Left ventricle myocardium inferior (tissue), 1 donor: ENCODE data around the gene POLR2F. TPM values are rescaled to one million over a fixed set of nuclear protein-coding genes. Genes with fewer than 3 reads are reported as not detected.
"Not testable (repeated sequence)": the region's sequence is repeated elsewhere in the genome, so short reads cannot be mapped to it uniquely, and the experiment has no call there.

Source experiments
- DNase-seq: peaks from one replicate; pipeline ENCODE4 v3.0.0-alpha.2; 2020
- H3K27ac ChIP-seq: fragments of 200-600 bp; replicated peaks from 2 replicates; pipeline ENCODE4 v1.8.0; 2021
- H3K27me3 ChIP-seq: fragments of 200-600 bp; 2 replicates; pipeline ENCODE4 v1.8.0; 2021; ENCODE audit warnings: low read depth
- H3K36me3 ChIP-seq: fragments of 200-600 bp; 2 replicates; pipeline ENCODE4 v1.8.0; 2021
- H3K4me1 ChIP-seq: fragments of 200-600 bp; 2 replicates; pipeline ENCODE4 v1.8.0; 2021
- H3K4me3 ChIP-seq: fragments of 200-600 bp; 2 replicates; pipeline ENCODE4 v1.8.0; 2021; ENCODE audit warnings: mild to moderate bottlenecking, moderate library complexity
- H3K9me3 ChIP-seq: fragments of 200-600 bp; replicated peaks from 2 replicates; pipeline ENCODE4 v1.8.0; 2021
- CTCF ChIP-seq: fragments of 200-600 bp; IDR thresholded peaks from 2 replicates; pipeline ENCODE4 v1.8.0; 2021; ENCODE audit warnings: antibody characterized with exemption, mild to moderate bottlenecking, borderline replicate concordance
- intact Hi-C: fragments of 100-400 bp; cut with micrococcal nuclease; formaldehyde crosslinking; loops from one replicate; pipeline ENCODE4 v1.11.0; 2022
- total RNA-seq: library from RNA; stranded (reverse); fragmentation: NEBNext Ultra II Directional; extraction: Animal tissue kit (Norgen Biotek cat#: 25700); gene quantifications from one replicate; pipeline ENCODE4 v1.2.1, GENCODE V29; 2021
- donor health status: DM: no; HTN: yes; CAD: no; lungs with severe emphysema.

POLR2F gene
- total RNA-seq, 1 donor from 2014 or later = 79.3 TPM

- no peak for DNase-seq
- Histone ChIP-seq H3K9me3 (no peaks in the 10 kb centered on the region), H3K4me3 (no peak overlapping the region), H3K27me3 (no peaks in the 10 kb centered on the region), H3K4me1 (no peaks in the 10 kb centered on the region), H3K36me3 (peaks cover 3% of the 10 kb centered on the region), H3K27ac (no peak overlapping the region)
- intact Hi-C loops = no loop called here
- TF ChIP-seq CTCF = no peak
Measured at GRCh38 chr22:37975153-37975552, 21.7 kb downstream of the POLR2F start.

DNA sequence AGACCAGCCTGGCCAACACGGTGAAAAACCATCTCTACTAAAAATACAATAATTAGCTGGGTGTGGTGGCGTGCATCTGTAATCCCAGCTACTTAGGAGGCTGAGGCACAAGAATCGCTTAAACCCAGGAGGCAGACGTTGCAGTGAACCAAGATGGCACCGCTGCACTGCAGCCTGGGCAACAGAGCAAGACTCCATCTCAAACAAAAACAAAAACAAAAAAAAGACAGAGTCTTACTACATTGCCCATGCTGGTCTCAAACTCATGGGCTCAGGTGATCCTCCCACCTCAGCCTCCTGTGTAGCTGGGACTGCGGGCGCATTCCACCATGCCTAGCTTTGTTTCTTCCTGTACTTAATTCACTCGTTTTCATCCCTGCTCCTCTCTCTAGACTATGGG is 22.5 kb downstream of the POLR2F start:
- intact Hi-C loops, H3K4me1 ChIP-seq, DNase-seq, H3K27ac ChIP-seq, H3K27me3 ChIP-seq, H3K4me3 ChIP-seq, H3K9me3 ChIP-seq, H3K36me3 ChIP-seq: not testable (repeated sequence)

DNA sequence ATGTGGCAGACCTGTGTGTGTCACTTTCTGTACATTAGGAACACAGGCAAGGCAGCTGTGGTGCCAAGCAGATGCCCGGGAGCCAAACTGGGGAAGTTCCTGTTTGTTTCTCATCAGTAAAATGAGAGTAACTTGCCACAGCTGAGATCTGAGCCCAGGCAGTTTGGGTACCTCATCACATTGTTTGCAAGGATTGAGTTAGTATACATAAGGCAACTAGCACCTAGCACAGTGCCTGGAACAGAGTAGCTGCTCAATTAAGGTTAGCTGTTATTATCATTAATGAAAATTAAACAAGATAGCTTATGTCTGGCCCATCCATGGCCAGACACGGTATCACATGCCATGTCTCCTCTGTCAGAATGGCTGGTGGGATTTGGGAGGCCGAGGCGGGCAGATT is 23.0 kb downstream of the POLR2F start:
- Histone ChIP-seq H3K36me3 (peaks cover 3% of the 10 kb centered on the region), H3K27me3 (no peaks in the 10 kb centered on the region), H3K4me3 (no peak overlapping the region), H3K4me1 (peaks cover 9% of the 10 kb centered on the region), H3K27ac (no peak overlapping the region), H3K9me3 (no peaks in the 10 kb centered on the region)
- no peak for TF ChIP-seq CTCF
- intact Hi-C loops = no loop called here
- DNase-seq = no peak

GRCh38 chr22:37979782-37980181 is 26.3 kb downstream of the POLR2F start:
- peaks cover 3% of the 10 kb centered on the region for H3K36me3 ChIP-seq
- no peaks in the 10 kb centered on the region for H3K27me3 ChIP-seq
- intact Hi-C loops = no loop called here
- H3K4me3 ChIP-seq = peak overlapping the region; percentile 40
- peaks cover 13% of the 10 kb centered on the region for H3K4me1 ChIP-seq
- no peak overlapping the region for H3K27ac ChIP-seq
- DNase-seq = no peak
- H3K9me3 ChIP-seq = no peaks in the 10 kb centered on the region
- no peak for TF ChIP-seq CTCF

DNA sequence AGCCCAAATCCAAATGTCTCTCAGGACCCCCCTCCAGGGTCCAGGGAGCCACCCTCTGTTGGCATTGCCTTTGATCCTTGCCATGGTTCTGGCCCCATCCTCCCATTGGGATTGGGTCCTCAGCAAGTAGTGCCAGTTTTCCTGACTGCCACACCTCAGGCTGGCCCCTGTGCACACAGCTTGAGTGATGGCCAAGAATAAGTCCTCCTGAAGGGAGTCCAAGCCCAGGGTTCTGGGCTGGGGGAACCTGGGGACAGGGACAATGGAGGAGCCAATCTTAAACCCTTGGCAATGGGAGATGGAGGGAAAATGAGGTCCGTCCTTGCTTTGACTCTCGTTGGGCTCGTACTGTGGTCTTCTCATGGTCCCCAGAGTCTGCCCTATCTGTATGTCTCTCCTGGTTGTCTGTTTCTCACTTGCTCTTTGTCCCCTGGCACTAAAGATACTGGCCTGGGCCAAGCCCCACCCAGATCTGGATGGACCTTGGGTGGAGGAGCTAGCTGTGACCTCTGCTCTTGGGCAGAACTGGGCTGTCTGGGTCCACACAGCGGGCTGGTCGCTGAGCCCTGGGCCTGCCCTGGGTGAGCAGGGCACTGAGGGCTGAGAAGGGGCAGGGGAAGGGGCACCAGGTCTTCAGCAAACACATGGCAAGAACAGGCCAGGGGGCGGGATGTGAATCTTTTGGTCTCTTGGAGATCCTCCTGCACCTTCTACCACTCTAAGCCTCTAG is 27.9 kb downstream of the POLR2F start:
- Histone ChIP-seq H3K9me3 (no peaks in the 10 kb centered on the region), H3K27me3 (no peaks in the 10 kb centered on the region), H3K4me1 (peaks cover 13% of the 10 kb centered on the region), H3K27ac (peak overlapping the region; percentile 12), H3K36me3 (peaks cover 4% of the 10 kb centered on the region), H3K4me3 (peak overlapping the region; percentile 40)
- DNase-seq = no peak
- no peak for TF ChIP-seq CTCF
- intact Hi-C loops = no loop called here

DNA sequence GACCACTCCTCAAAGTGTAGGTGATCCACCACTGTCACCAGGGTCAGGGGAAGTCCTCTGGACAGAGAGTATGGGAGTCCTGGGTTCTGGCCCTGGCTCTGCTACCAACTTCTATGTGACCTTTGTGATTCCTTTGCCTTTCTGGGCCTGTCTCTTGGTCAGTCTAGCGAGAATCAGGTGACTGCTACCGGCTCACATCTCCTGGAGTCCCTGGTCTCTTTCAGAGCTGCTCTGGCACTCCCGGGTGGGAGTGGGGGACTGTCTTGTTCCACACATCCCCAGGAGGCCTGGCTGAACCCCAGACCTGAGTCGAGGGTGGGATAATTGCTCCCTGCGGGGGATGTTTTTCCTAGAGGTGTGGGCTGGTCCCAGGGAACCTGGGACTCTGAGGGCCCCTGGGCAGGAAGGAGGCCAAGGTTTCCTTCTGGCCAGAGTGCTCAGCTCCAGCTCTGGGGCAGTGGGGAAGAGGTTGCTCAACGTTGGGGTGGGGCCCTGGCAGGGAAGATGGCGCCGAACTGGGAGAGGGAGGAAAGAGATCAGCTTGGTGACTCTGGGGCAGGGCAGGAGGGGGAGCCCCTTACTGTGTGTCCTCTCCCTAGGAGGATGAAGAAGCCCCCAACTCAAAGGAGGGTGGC is 28.8 kb downstream of the POLR2F start:
- TF ChIP-seq CTCF = no peak
- H3K27me3 ChIP-seq = no peaks in the 10 kb centered on the region
- H3K4me1 ChIP-seq = peaks cover 13% of the 10 kb centered on the region
- H3K36me3 ChIP-seq = peaks cover 4% of the 10 kb centered on the region
- DNase-seq = no peak
- no peaks in the 10 kb centered on the region for H3K9me3 ChIP-seq
- intact Hi-C loops = no loop called here
- peak overlapping the region; percentile 40 for H3K4me3 ChIP-seq
- H3K27ac ChIP-seq = peak overlapping the region; percentile 12
